K562 (cell line): Measurements from ENCODE around the gene SRCIN1. TPM values are rescaled to one million over a fixed set of nuclear protein-coding genes. Genes with fewer than 3 reads are reported as not detected.
A peak's percentile ranks its signal among the peaks of the same experiment; 100 is the strongest.

Source experiments
- CCAR2 ChIP-seq: fragments of 200-400 bp; formaldehyde crosslinking; IDR thresholded peaks from 2 replicates; pipeline ENCODE4 v1.6.1; 2017; ENCODE audit warnings: mild to moderate bottlenecking, low read depth, low read length
- CREB1 ChIP-seq, 2 experiments: sonication (generic) in 1 of 2; formaldehyde crosslinking in 1 of 2; IDR thresholded peaks; 2 replicates each; pipeline versions ENCODE4 v1.6.1 to v1.8.0; 2012 to 2022; ENCODE audit warnings: inconsistent platforms in 1 of 2, mild to moderate bottlenecking in 1 of 2, missing genetic modification reagents in 1 of 2, moderate library complexity in 1 of 2
- CTCFL ChIP-seq: IDR thresholded peaks from 2 replicates; pipeline ENCODE4 v1.6.1; 2011; ENCODE audit warnings: borderline replicate concordance, low read depth, mild to moderate bottlenecking, moderate library complexity, low read length; ENCODE audit not compliant: insufficient read depth, poor library complexity, severe bottlenecking
- ETV6 ChIP-seq, 3 experiments: fragments of 150-350 bp in 1 of 3; sonication (generic) in 1 of 3; formaldehyde crosslinking in 1 of 3; IDR thresholded peaks; 2 replicates each; pipeline versions ENCODE4 v1.6.1 to v1.8.0; 2014 to 2022; ENCODE audit warnings: borderline replicate concordance in 2 of 3, low read depth in 2 of 3, antibody characterized with exemption in 1 of 3, low read length in 1 of 3, mild to moderate bottlenecking in 1 of 3, missing genetic modification reagents in 1 of 3
- FOXK1 ChIP-seq: sonication (generic); formaldehyde crosslinking; IDR thresholded peaks from 2 replicates; pipeline ENCODE4 v1.8.0; 2022; ENCODE audit warnings: missing genetic modification reagents, mild to moderate bottlenecking, borderline replicate concordance
- KDM1A ChIP-seq, 2 experiments: fragments of 450-650 bp; IDR thresholded peaks; 2 replicates each; pipeline ENCODE4 v1.6.1; 2016; ENCODE audit warnings: mild to moderate bottlenecking in 2 of 2
- MECOM ChIP-seq: fragments of 250-450 bp; sonication (Bioruptor Pico); IDR thresholded peaks from 2 replicates; pipeline ENCODE4 v1.8.0; 2022; ENCODE audit warnings: inconsistent platforms
- MEF2A ChIP-seq: IDR thresholded peaks from 2 replicates; pipeline ENCODE4 v1.6.1; 2011; ENCODE audit warnings: low read depth, mild to moderate bottlenecking, low read length, moderate library complexity; ENCODE audit not compliant: control insufficient read depth
- MTA3 ChIP-seq: fragments of 450-650 bp; formaldehyde crosslinking; IDR thresholded peaks from 2 replicates; pipeline ENCODE4 v1.6.1; 2017; ENCODE audit warnings: mild to moderate bottlenecking, borderline replicate concordance
- NONO ChIP-seq, 2 experiments: fragments of 200-400 bp in 1 of 2; fragments of 450-650 bp in 1 of 2; formaldehyde crosslinking in 1 of 2; IDR thresholded peaks; 2 replicates each; pipeline ENCODE4 v1.6.1; 2017; ENCODE audit warnings: low read depth in 2 of 2, mild to moderate bottlenecking in 2 of 2, moderate library complexity in 2 of 2, low read length in 1 of 2
- NRF1 ChIP-seq, 2 experiments: fragments of 450-650 bp; IDR thresholded peaks in 1 of 2; conservative IDR thresholded peaks in 1 of 2; 2 replicates each; pipeline ENCODE4 v1.6.1; 2014; ENCODE audit warnings: mild to moderate bottlenecking in 2 of 2
- POLR2G ChIP-seq: fragments of 200-400 bp; formaldehyde crosslinking; IDR thresholded peaks from 2 replicates; pipeline ENCODE4 v1.6.1; 2017; ENCODE audit warnings: low read depth, mild to moderate bottlenecking, antibody characterized with exemption, low read length, moderate library complexity
- SMAD4 ChIP-seq: fragments of 250-450 bp; sonication (Bioruptor Pico); conservative IDR thresholded peaks from 2 replicates; pipeline ENCODE4 v1.8.0; 2021; ENCODE audit warnings: inconsistent platforms, mild to moderate bottlenecking, moderate library complexity
- SMARCA4 ChIP-seq: fragments of 450-650 bp; IDR thresholded peaks from 2 replicates; pipeline ENCODE4 v1.6.1; 2016
- SREBF1 ChIP-seq: fragments of 150-350 bp; IDR thresholded peaks from 2 replicates; pipeline ENCODE4 v1.6.1; 2014; ENCODE audit warnings: antibody characterized with exemption, low read depth, low read length, borderline replicate concordance
- SUPT5H ChIP-seq: fragments of 450-650 bp; IDR thresholded peaks from 2 replicates; pipeline ENCODE4 v1.6.1; 2016
- ZBTB1 ChIP-seq: sonication (generic); formaldehyde crosslinking; IDR thresholded peaks from 2 replicates; pipeline ENCODE4 v1.8.1; 2023; ENCODE audit warnings: missing genetic modification reagents, low read depth, mild to moderate bottlenecking, borderline replicate concordance
- ZC3H4 ChIP-seq: sonication (generic); formaldehyde crosslinking; IDR thresholded peaks from 2 replicates; pipeline ENCODE4 v1.9.0; 2021; ENCODE audit warnings: missing genetic modification reagents, borderline replicate concordance
- ZNF140 ChIP-seq: fragments of 250-450 bp; sonication (Bioruptor Pico); IDR thresholded peaks from 2 replicates; pipeline ENCODE4 v1.8.0; 2021; ENCODE audit warnings: moderate library complexity, mild to moderate bottlenecking, inconsistent platforms
- ZNF184 ChIP-seq: sonication (generic); formaldehyde crosslinking; IDR thresholded peaks from 2 replicates; pipeline ENCODE4 v1.5.0; 2020; ENCODE audit warnings: missing genetic modification reagents
- ZNF445 ChIP-seq: fragments of 250-450 bp; sonication (Bioruptor Pico); IDR thresholded peaks from 2 replicates; pipeline ENCODE4 v1.4.0; 2020; ENCODE audit warnings: low read depth, mild to moderate bottlenecking, moderate library complexity
- ZNF655 ChIP-seq: fragments of 250-450 bp; sonication (Bioruptor Pico); IDR thresholded peaks from 2 replicates; pipeline ENCODE4 v1.5.0; 2021
- ZZZ3 ChIP-seq: fragments of 450-650 bp; IDR thresholded peaks from 2 replicates; pipeline ENCODE4 v1.6.1; 2016; ENCODE audit warnings: antibody characterized with exemption, mild to moderate bottlenecking, moderate library complexity
- polyA plus RNA-seq, 8 experiments: library from polyadenylated mRNA; depleted of rRNA in 4 of 8; stranded (reverse) in 5 of 8; unstranded in 3 of 8; fragments of >200 nt; fragmentation: Nextera tagmentation in 2 of 8; fragmentation: Illumina TruSeq in 1 of 8; extraction: Ambion mirVana in 2 of 8; extraction: Trizol in 1 of 8; gene quantifications; 2 replicates each; pipeline versions ENCODE4 v1.2.1 to v1.2.3, GENCODE V29; 2011 to 2014; ENCODE audit warnings: inconsistent platforms in 1 of 8, missing spikeins in 1 of 8
- total RNA-seq, 7 experiments: library from RNA; depleted of rRNA in 6 of 7; stranded (reverse); fragments of >200 nt in 6 of 7; fragmentation: Illumina TruSeq in 2 of 7; extraction: Trizol in 2 of 7; gene quantifications; 2 replicates each; pipeline versions ENCODE4 v1.2.1 to v1.2.3, GENCODE V29; 2011 to 2021; ENCODE audit warnings: low replicate concordance in 1 of 7

The SRCIN1 gene
- total and polyA plus RNA-seq, 9 of the 15 experiments (the other 6 are each of a cell fraction or from before 2014, with no cell fraction given): 0.09 to 0.33 (median 0.13) TPM; not detected in 6

DNA sequence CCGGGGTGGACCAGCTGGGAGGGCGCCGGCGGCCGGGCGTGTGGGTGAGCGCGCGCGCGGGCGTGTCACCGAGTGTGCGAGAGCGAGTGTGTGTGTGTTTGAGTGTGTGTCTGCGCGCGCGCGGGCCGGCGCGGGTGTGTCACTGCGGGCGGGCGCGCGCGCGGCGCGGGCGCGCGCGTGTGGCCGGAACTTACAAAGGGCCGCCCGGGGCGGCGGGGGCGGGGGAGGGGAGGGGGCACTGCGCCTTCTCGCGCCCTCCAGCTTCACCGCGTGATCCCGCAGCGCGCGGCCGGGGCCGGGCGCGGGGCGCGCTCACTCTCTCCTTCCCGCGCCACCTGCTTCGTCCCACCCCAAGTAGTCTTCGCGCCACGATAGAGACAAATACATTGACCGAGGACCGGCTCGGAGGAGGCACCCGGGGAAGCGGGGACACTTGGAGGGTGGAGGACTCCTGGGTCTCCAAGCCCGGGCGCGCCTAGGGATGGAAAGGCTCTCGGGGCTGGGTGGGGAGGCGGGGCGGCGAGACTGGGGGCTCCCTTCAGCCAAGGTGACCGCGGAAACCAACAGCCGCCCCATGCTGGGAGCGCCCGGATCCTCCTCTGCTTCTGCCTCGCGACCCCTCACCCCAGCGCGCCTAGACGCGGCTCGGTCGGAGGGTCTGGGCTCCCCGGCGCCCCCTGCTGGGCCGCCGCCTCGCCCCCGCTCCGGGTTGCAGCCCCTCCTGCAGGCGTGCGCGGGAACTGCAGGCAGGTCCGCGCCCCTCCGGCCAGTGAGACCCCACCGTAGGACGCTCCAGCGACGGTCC is at the start of gene SRCIN1 (continued):
- TF ChIP-seq MEF2A: 0 out of 2 replicates have a peak, but pooled peaks have one; percentile 25
- TF ChIP-seq ZC3H4 (CRISPR knock-in tag): no peak
- TF ChIP-seq ZZZ3: no peak
- TF ChIP-seq NRF1 (conservative IDR thresholded peaks at IDR 0.05 in 1 of 2, IDR thresholded peaks at IDR 0.05 in 1 of 2): peak in 1 of 2 experiments; percentile 35; a peak in 2 of 4 replicates
- TF ChIP-seq CTCFL: peak; percentile 95
- TF ChIP-seq MECOM (CRISPR knock-in tag): no peak
- 0 out of 4 replicates have a peak, but pooled peaks of 1 of the 2 experiments have one; percentile 32 for TF ChIP-seq NONO (IDR thresholded peaks at IDR 0.05; ENCODE audit: low read depth in 2 of 2, low read length in 1 of 2)
- no peak for TF ChIP-seq ETV6 (IDR thresholded peaks at IDR 0.05; ENCODE audit: borderline replicate concordance in 1 of 2, low read depth in 2 of 2, low read length in 1 of 2)
- no peak for TF ChIP-seq ETV6 (CRISPR knock-in tag; IDR thresholded peaks at IDR 0.05; ENCODE audit: borderline replicate concordance)
- TF ChIP-seq SUPT5H: peak; percentile 36
- TF ChIP-seq POLR2G: peak; percentile 71
- TF ChIP-seq KDM1A (IDR thresholded peaks at IDR 0.05): no peak; a peak in 1 of 4 replicates
- TF ChIP-seq MTA3: 0 out of 2 replicates have a peak, but pooled peaks have one; percentile 47
- no peak for TF ChIP-seq ZNF655 (CRISPR knock-in tag)
- TF ChIP-seq ZNF140 (CRISPR knock-in tag): no peak
- TF ChIP-seq SMARCA4: 0 out of 2 replicates have a peak, but pooled peaks have one; percentile 15
- TF ChIP-seq SMAD4 (CRISPR knock-in tag): peak; percentile 78
- no peak for TF ChIP-seq ZNF184 (CRISPR knock-in tag)
- TF ChIP-seq FOXK1 (CRISPR knock-in tag): no peak
- TF ChIP-seq SREBF1: no peak
- no peak for TF ChIP-seq ZNF445 (CRISPR knock-in tag)
- no peak for TF ChIP-seq CCAR2
- TF ChIP-seq ZBTB1 (CRISPR knock-in tag): no peak
- TF ChIP-seq CREB1 (IDR thresholded peaks at IDR 0.05): peak; percentile 28; the same call in 1 of the 2 replicates
- no peak for TF ChIP-seq CREB1 (CRISPR knock-in tag; IDR thresholded peaks at IDR 0.05)
